Liver (tissue), 9 donors: ENCODE results near the gene SCN1B. TPM values are rescaled to one million over a fixed set of nuclear protein-coding genes. Genes with fewer than 3 reads are reported as not detected.

Experiments used
- DNase-seq: peaks from one replicate; pipeline ENCODE4 v3.0.0-alpha.2; 2017; ENCODE audit warnings: low spot score
- H3K27ac ChIP-seq, 2 donors: one replicate each; pipeline ENCODE4 v1.7.0; 2013; ENCODE audit warnings: inconsistent platforms in 2 of 2, low read length in 2 of 2, control low read depth in 1 of 2, low read depth in 1 of 2, mild to moderate bottlenecking in 1 of 2
- H3K27me3 ChIP-seq, 4 donors: one replicate each; pipeline versions ENCODE4 v1.6.1 to v1.7.0; 2013; ENCODE audit warnings: low read length in 3 of 4, inconsistent platforms in 1 of 4, mild to moderate bottlenecking in 1 of 4, moderate library complexity in 1 of 4; ENCODE audit not compliant: control insufficient read depth in 4 of 4, insufficient read depth in 4 of 4
- H3K36me3 ChIP-seq, 4 donors: one replicate each; pipeline versions ENCODE4 v1.6.1 to v1.7.0; 2013; ENCODE audit warnings: low read length in 3 of 4, mild to moderate bottlenecking in 3 of 4, low read depth in 1 of 4, moderate library complexity in 1 of 4; ENCODE audit not compliant: control insufficient read depth in 4 of 4, insufficient read depth in 3 of 4
- H3K4me1 ChIP-seq, 4 donors: one replicate each; pipeline versions ENCODE4 v1.6.1 to v1.7.0; 2013; ENCODE audit warnings: low read length in 3 of 4, mild to moderate bottlenecking in 3 of 4, moderate library complexity in 1 of 4; ENCODE audit not compliant: control insufficient read depth in 4 of 4, insufficient read depth in 4 of 4
- H3K4me3 ChIP-seq, 3 donors: one replicate each; pipeline versions ENCODE4 v1.6.1 to v1.7.0; 2013; ENCODE audit warnings: low read length in 3 of 3, control low read depth in 1 of 3, low read depth in 1 of 3, mild to moderate bottlenecking in 1 of 3
- H3K9ac ChIP-seq, 2 donors: one replicate each; pipeline ENCODE4 v1.7.0; 2013; ENCODE audit warnings: low read length in 2 of 2, mild to moderate bottlenecking in 2 of 2, moderate library complexity in 2 of 2, control low read depth in 1 of 2, low read depth in 1 of 2
- H3K9me3 ChIP-seq, 4 donors: one replicate each; pipeline versions ENCODE4 v1.6.1 to v1.7.0; 2013; ENCODE audit warnings: low read length in 3 of 4; ENCODE audit not compliant: control insufficient read depth in 4 of 4
- ATF3 ChIP-seq: IDR thresholded peaks from 2 replicates; pipeline ENCODE4 v1.6.1; 2016; ENCODE audit warnings: antibody characterized with exemption
- EGR1 ChIP-seq, 2 donors: IDR thresholded peaks; 2 replicates each; pipeline ENCODE4 v1.6.1; 2016 to 2018; ENCODE audit warnings: antibody characterized with exemption in 2 of 2, low read depth in 2 of 2
- FOXA1 ChIP-seq: IDR thresholded peaks from 2 replicates; pipeline ENCODE4 v1.6.1; 2016; ENCODE audit warnings: antibody characterized with exemption
- FOXA2 ChIP-seq: IDR thresholded peaks from 2 replicates; pipeline ENCODE4 v1.6.1; 2016; ENCODE audit warnings: antibody characterized with exemption
- GABPA ChIP-seq, 2 donors: IDR thresholded peaks in 1 of 2; conservative IDR thresholded peaks in 1 of 2; 2 replicates each; pipeline ENCODE4 v1.6.1; 2016; ENCODE audit warnings: antibody characterized with exemption in 2 of 2, mild to moderate bottlenecking in 1 of 2, moderate library complexity in 1 of 2
- HNF4A ChIP-seq, 2 donors: conservative IDR thresholded peaks; 2 replicates each; pipeline ENCODE4 v1.6.1; 2016; ENCODE audit warnings: antibody characterized with exemption in 2 of 2, mild to moderate bottlenecking in 2 of 2
- HNF4G ChIP-seq: IDR thresholded peaks from 2 replicates; pipeline ENCODE4 v1.6.1; 2016; ENCODE audit warnings: antibody characterized with exemption
- JUND ChIP-seq, 2 donors: IDR thresholded peaks; 2 replicates each; pipeline ENCODE4 v1.6.1; 2016; ENCODE audit warnings: antibody characterized with exemption in 2 of 2
- MAX ChIP-seq: IDR thresholded peaks from 2 replicates; pipeline ENCODE4 v1.6.1; 2016; ENCODE audit warnings: antibody characterized with exemption
- NR2F2 ChIP-seq: IDR thresholded peaks from 2 replicates; pipeline ENCODE4 v1.6.1; 2016; ENCODE audit warnings: antibody characterized with exemption
- RAD21 ChIP-seq, 2 donors: IDR thresholded peaks; 2 replicates each; pipeline ENCODE4 v1.6.1; 2016; ENCODE audit warnings: antibody characterized with exemption in 2 of 2, mild to moderate bottlenecking in 2 of 2
- RXRA ChIP-seq, 2 donors: IDR thresholded peaks; 2 replicates each; pipeline ENCODE4 v1.6.1; 2017 to 2018; ENCODE audit warnings: antibody characterized with exemption in 2 of 2, mild to moderate bottlenecking in 1 of 2
- SP1 ChIP-seq: IDR thresholded peaks from 2 replicates; pipeline ENCODE4 v1.6.1; 2018; ENCODE audit warnings: antibody characterized with exemption, mild to moderate bottlenecking
- TAF1 ChIP-seq: conservative IDR thresholded peaks from 2 replicates; pipeline ENCODE4 v1.6.1; 2016; ENCODE audit warnings: antibody characterized with exemption, mild to moderate bottlenecking
- YY1 ChIP-seq: IDR thresholded peaks from 2 replicates; pipeline ENCODE4 v1.6.1; 2016; ENCODE audit warnings: antibody characterized with exemption, mild to moderate bottlenecking
- WGBS: extraction: QIAGEN DNeasy Blood & Tissue Kit; methylation state at CpG from one replicate; pipeline ENCODE4 v1.1.7; 2013; 5-methylcytosine and 5-hydroxymethylcytosine counted together
- polyA plus RNA-seq, 2 donors: library from polyadenylated mRNA; stranded (reverse) in 1 of 2; unstranded in 1 of 2; fragments of 200-250 nt in 1 of 2; fragments of >200 nt in 1 of 2; fragmentation: Nextera tagmentation in 1 of 2; extraction: Ambion mirVana in 1 of 2; gene quantifications; one replicate each; pipeline versions ENCODE4 v1.2.1 to v1.2.3, GENCODE V29; 2013 to 2015
- total RNA-seq, 2 donors: library from RNA; depleted of rRNA; stranded (reverse); fragments of >200 nt; gene quantifications; one replicate each; pipeline ENCODE4 v1.2.3, GENCODE V29; 2014
- TF ChIP-seq, protein P1 (sequence below): fragments of 150-350 bp; IDR thresholded peaks from 2 replicates; pipeline ENCODE4 v1.5.1; 2017; ENCODE audit warnings: improper control_type of control experiment, low read depth, low read length; ENCODE audit not compliant: missing input control
- TF ChIP-seq, protein P2 (sequence below): IDR thresholded peaks from 2 replicates; pipeline ENCODE4 v1.6.1; 2016; ENCODE audit warnings: antibody characterized with exemption
- TF ChIP-seq, protein P3 (sequence below): IDR thresholded peaks from 2 replicates; pipeline ENCODE4 v1.6.1; 2016; ENCODE audit warnings: antibody characterized with exemption, mild to moderate bottlenecking
- donor health status: healthy.
- donor health status: healthy.
- donor health status: healthy.
- donor health status: healthy.
- donor health status: healthy.

The SCN1B gene
- total and polyA plus RNA-seq, 4 donors = 1.6 to 5.8 (median 3.4) TPM

GRCh38 chr19:35084509-35084762 is 54.2 kb downstream of the SCN1B start (continued):
- TF ChIP-seq, protein P1, sequence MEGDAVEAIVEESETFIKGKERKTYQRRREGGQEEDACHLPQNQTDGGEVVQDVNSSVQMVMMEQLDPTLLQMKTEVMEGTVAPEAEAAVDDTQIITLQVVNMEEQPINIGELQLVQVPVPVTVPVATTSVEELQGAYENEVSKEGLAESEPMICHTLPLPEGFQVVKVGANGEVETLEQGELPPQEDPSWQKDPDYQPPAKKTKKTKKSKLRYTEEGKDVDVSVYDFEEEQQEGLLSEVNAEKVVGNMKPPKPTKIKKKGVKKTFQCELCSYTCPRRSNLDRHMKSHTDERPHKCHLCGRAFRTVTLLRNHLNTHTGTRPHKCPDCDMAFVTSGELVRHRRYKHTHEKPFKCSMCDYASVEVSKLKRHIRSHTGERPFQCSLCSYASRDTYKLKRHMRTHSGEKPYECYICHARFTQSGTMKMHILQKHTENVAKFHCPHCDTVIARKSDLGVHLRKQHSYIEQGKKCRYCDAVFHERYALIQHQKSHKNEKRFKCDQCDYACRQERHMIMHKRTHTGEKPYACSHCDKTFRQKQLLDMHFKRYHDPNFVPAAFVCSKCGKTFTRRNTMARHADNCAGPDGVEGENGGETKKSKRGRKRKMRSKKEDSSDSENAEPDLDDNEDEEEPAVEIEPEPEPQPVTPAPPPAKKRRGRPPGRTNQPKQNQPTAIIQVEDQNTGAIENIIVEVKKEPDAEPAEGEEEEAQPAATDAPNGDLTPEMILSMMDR = no peak
- TF ChIP-seq, protein P2, sequence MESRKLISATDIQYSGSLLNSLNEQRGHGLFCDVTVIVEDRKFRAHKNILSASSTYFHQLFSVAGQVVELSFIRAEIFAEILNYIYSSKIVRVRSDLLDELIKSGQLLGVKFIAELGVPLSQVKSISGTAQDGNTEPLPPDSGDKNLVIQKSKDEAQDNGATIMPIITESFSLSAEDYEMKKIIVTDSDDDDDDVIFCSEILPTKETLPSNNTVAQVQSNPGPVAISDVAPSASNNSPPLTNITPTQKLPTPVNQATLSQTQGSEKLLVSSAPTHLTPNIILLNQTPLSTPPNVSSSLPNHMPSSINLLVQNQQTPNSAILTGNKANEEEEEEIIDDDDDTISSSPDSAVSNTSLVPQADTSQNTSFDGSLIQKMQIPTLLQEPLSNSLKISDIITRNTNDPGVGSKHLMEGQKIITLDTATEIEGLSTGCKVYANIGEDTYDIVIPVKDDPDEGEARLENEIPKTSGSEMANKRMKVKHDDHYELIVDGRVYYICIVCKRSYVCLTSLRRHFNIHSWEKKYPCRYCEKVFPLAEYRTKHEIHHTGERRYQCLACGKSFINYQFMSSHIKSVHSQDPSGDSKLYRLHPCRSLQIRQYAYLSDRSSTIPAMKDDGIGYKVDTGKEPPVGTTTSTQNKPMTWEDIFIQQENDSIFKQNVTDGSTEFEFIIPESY = no peak
- TF ChIP-seq YY1 = no peak

- no peaks in the 10 kb centered on the region for H3K36me3 ChIP-seq
- no peak overlapping the region for H3K27ac ChIP-seq
- DNase-seq = no peak
- no peaks in the 10 kb centered on the region for H3K9me3 ChIP-seq
- H3K9ac ChIP-seq = no peak overlapping the region
- H3K27me3 ChIP-seq = no peaks in the 10 kb centered on the region
- TF ChIP-seq EGR1 (IDR thresholded peaks at IDR 0.05; ENCODE audit: low read depth in 2 of 2) = no peak
- TF ChIP-seq, protein P1 = no peak
- no peak for TF ChIP-seq TAF1
- no peak for TF ChIP-seq SP1
- no peak for TF ChIP-seq RXRA (IDR thresholded peaks at IDR 0.05)
- no peak for TF ChIP-seq HNF4G
- TF ChIP-seq YY1 = no peak
- no peak for TF ChIP-seq HNF4A (conservative IDR thresholded peaks at IDR 0.05)
- no peak for TF ChIP-seq JUND (IDR thresholded peaks at IDR 0.05)
- TF ChIP-seq, protein P2 = no peak
- TF ChIP-seq GABPA (IDR thresholded peaks at IDR 0.05 in 1 of 2, conservative IDR thresholded peaks at IDR 0.05 in 1 of 2) = no peak
- TF ChIP-seq FOXA2 = no peak
- TF ChIP-seq ATF3 = no peak
- TF ChIP-seq FOXA1 = no peak
- TF ChIP-seq MAX = no peak
- TF ChIP-seq, protein P3, sequence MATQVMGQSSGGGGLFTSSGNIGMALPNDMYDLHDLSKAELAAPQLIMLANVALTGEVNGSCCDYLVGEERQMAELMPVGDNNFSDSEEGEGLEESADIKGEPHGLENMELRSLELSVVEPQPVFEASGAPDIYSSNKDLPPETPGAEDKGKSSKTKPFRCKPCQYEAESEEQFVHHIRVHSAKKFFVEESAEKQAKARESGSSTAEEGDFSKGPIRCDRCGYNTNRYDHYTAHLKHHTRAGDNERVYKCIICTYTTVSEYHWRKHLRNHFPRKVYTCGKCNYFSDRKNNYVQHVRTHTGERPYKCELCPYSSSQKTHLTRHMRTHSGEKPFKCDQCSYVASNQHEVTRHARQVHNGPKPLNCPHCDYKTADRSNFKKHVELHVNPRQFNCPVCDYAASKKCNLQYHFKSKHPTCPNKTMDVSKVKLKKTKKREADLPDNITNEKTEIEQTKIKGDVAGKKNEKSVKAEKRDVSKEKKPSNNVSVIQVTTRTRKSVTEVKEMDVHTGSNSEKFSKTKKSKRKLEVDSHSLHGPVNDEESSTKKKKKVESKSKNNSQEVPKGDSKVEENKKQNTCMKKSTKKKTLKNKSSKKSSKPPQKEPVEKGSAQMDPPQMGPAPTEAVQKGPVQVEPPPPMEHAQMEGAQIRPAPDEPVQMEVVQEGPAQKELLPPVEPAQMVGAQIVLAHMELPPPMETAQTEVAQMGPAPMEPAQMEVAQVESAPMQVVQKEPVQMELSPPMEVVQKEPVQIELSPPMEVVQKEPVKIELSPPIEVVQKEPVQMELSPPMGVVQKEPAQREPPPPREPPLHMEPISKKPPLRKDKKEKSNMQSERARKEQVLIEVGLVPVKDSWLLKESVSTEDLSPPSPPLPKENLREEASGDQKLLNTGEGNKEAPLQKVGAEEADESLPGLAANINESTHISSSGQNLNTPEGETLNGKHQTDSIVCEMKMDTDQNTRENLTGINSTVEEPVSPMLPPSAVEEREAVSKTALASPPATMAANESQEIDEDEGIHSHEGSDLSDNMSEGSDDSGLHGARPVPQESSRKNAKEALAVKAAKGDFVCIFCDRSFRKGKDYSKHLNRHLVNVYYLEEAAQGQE = no peak
- no peak for TF ChIP-seq RAD21 (IDR thresholded peaks at IDR 0.05)
- TF ChIP-seq NR2F2 = no peak
- no peak overlapping the region for H3K4me3 ChIP-seq
- whole genome bisulfite sequencing = 75% methylated on average over 6 of the region's 6 CpGs
- peaks cover 2 to 35% (median 24%) of the 10 kb centered on the region in 4 donors for H3K4me1 ChIP-seq
Observed at GRCh38 chr19:35085947-35086346, 55.7 kb downstream of the SCN1B start.
